ENCODE results near the gene GRM1. TPM values are rescaled to one million over a fixed set of nuclear protein-coding genes. Genes with fewer than 3 reads are reported as not detected.

Gene GRM1
- total and polyA plus RNA-seq, 2 donors (not counting 3 experiments of a cell fraction or from before 2014, with no cell fraction given), result 0.07 TPM; not detected in 1

GRCh38 chr6:146253691-146254090 lies 224.8 kb downstream of the GRM1 start:
- no peaks in the 10 kb centered on the region for H3K9me1 ChIP-seq (replicated peaks; ENCODE audit: control insufficient read depth, extremely low read depth, insufficient read depth, low read length)
- H3K27ac ChIP-seq (ENCODE audit: insufficient read depth, low read depth, low read length), result no peak overlapping the region
- H3K4me1 ChIP-seq (ENCODE audit: control insufficient read depth, extremely low read depth, insufficient read depth, low read length), result no peaks in the 10 kb centered on the region
- H2AFZ ChIP-seq (ENCODE audit: low read depth, low read length), result no peak overlapping the region
- no peaks in the 10 kb centered on the region for H3K79me2 ChIP-seq (ENCODE audit: control insufficient read depth, insufficient read depth, low read length)
- TF ChIP-seq POLR2A (IDR thresholded peaks at IDR 0.05; ENCODE audit: low read depth, low read length), result no peak
- TF ChIP-seq CTCF (IDR thresholded peaks at IDR 0.05; ENCODE audit: extremely low read depth in 1 of 2, insufficient read depth in 1 of 2, low read depth in 1 of 2, low read length in 2 of 2), result no peak
- no peak for TF ChIP-seq FOS (IDR thresholded peaks at IDR 0.05; ENCODE audit: borderline replicate concordance, insufficient read depth, low read length)
- TF ChIP-seq MAX (IDR thresholded peaks at IDR 0.05; ENCODE audit: insufficient read depth, insufficient read length), result no peak
- no peak for TF ChIP-seq MYC (IDR thresholded peaks at IDR 0.05; ENCODE audit: low read depth, low read length)
- no peak for TF ChIP-seq JUN (IDR thresholded peaks at IDR 0.05; ENCODE audit: borderline replicate concordance, insufficient read depth, insufficient read length, low read depth)
- TF ChIP-seq POLR2AphosphoS5 (IDR thresholded peaks at IDR 0.05; ENCODE audit: insufficient read depth, low read depth, low read length), result no peak
- no peak for TF ChIP-seq GATA2 (IDR thresholded peaks at IDR 0.05; ENCODE audit: insufficient read depth, insufficient read length, low read depth, low read length)
- no peak for TF ChIP-seq EZH2 (IDR thresholded peaks at IDR 0.05; ENCODE audit: borderline replicate concordance, low read depth, low read length, severe bottlenecking)
- BruUV-seq (replicated peaks), result no TSS peak
- POLR2A ChIA-PET, result no interaction called here
- no peaks in the 10 kb centered on the region for H4K20me1 ChIP-seq (replicated peaks; ENCODE audit: control insufficient read depth, extremely low read depth, insufficient read depth, low read length)
- CTCF ChIA-PET, result no interaction called here
- intact Hi-C loops (cut with micrococcal nuclease), result no loop called here
- FAIRE-seq, result no peak
- no peak overlapping the region for H3K9ac ChIP-seq (replicated peaks; ENCODE audit: extremely low read depth, insufficient read depth, low read length)
- no peak overlapping the region for H3K4me2 ChIP-seq (ENCODE audit: insufficient read depth, low read length)
- H3K9me3 ChIP-seq (replicated peaks; ENCODE audit: control insufficient read depth, insufficient read depth, low read length), result no peaks in the 10 kb centered on the region
- no peak for DNase-seq (ENCODE audit: low read depth, low spot score)
- dilution Hi-C loops (cut with MboI; ENCODE audit: extremely low pct_ligation_motif_present, low sequenced_read_pairs), result no loop called here
- no peak overlapping the region for H3K4me3 ChIP-seq (replicated peaks in 1 of 3; ENCODE audit: insufficient read depth in 1 of 3, low read depth in 1 of 3, low read length in 3 of 3)
- H3K27me3 ChIP-seq (ENCODE audit: control insufficient read depth in 2 of 2, insufficient read depth in 2 of 2, low read length in 2 of 2), result no peaks in the 10 kb centered on the region
- H3K36me3 ChIP-seq (ENCODE audit: control insufficient read depth in 2 of 2, extremely low read depth in 1 of 2, insufficient read depth in 2 of 2, low read length in 2 of 2), result no peaks in the 10 kb centered on the region

Measured in endothelial cell of umbilical vein (primary cell).